ENCODE results near the gene ATXN7. TPM values are rescaled to one million over a fixed set of nuclear protein-coding genes. Genes with fewer than 3 reads are reported as not detected.

ATXN7 gene
- total and polyA plus RNA-seq, 10 of the 15 experiments (the other 5 are each of a cell fraction or from before 2014, with no cell fraction given): 0.83 to 24.6 (median 8.5) TPM

GRCh38 chr3:63892773-63893352 lies 29.2 kb downstream of the ATXN7 start:
- CTCF ChIA-PET: interaction anchor here (1.5 kb wide), 1 partner anchor 13 kb away, joined by 3 read pairs; no protein-coding TSS in a partner anchor
- peaks cover 22% of the 10 kb centered on the region for H3K79me2 ChIP-seq (ENCODE audit: control insufficient read depth, insufficient read depth, low read length)

More at GRCh38 chr3:63892773-63893352, 29.2 kb downstream of the ATXN7 start:
- Histone ChIP-seq H3K9me3 (replicated peaks; ENCODE audit: control insufficient read depth, insufficient read depth, low read length) (no peaks in the 10 kb centered on the region), H2AFZ (ENCODE audit: control insufficient read depth, low read depth, low read length) (no peak overlapping the region), H3K4me1 (ENCODE audit: control insufficient read depth, insufficient read depth, low read length) (peaks cover 11% of the 10 kb centered on the region; the same call in 1 of the 2 replicates), H3K4me2 (ENCODE audit: control insufficient read depth, insufficient read depth) (no peak overlapping the region), H3K27me3 (replicated peaks in 1 of 2; ENCODE audit: control insufficient read depth in 2 of 2, insufficient read depth in 2 of 2, low read length in 1 of 2) (no peaks in the 10 kb centered on the region), H3K9ac (ENCODE audit: control insufficient read depth, insufficient read depth, low read length) (no peak overlapping the region), H3K27ac (ENCODE audit: control insufficient read depth, insufficient read depth) (no peak overlapping the region), H3K36me3 (ENCODE audit: control insufficient read depth in 2 of 2, insufficient read depth in 2 of 2, low read length in 1 of 2) (peaks cover 0 to 3% of the 10 kb centered on the region in 2 experiments; a peak in 1 of 4 replicates), H4K20me1 (ENCODE audit: control insufficient read depth, insufficient read depth) (no peaks in the 10 kb centered on the region), H3K4me3 (no peak overlapping the region)
- in situ Hi-C loops (cut with MboI): no loop called here
- no peak for DNase-seq (ENCODE audit: low read depth, low spot score)
- SMC1A ChIA-PET (ENCODE audit: uncharacterized antibody, unreplicated experiment): interaction anchor here (0.9 to 1.8 kb wide), 4 partner anchors 16 to 131 kb away, joined by 3 to 5 read pairs (median 4); partner anchors contain the start of gene PSMD6
- no peak for ATAC-seq
- WGBS (ENCODE audit: insufficient coverage, insufficient replicate concordance, low lambda C conversion rate, missing lambda C conversion rate): 94% methylated on average over 1 of the region's 1 CpG
- TF ChIP-seq GABPA (IDR thresholded peaks at IDR 0.05; ENCODE audit: low read depth): no peak
- no peak for TF ChIP-seq ATF7 (IDR thresholded peaks at IDR 0.05; ENCODE audit: low read depth)
- TF ChIP-seq USF2 (IDR thresholded peaks at IDR 0.05; ENCODE audit: borderline replicate concordance, low read depth, low read length): no peak
- TF ChIP-seq EED (IDR thresholded peaks at IDR 0.05; ENCODE audit: low read depth): no peak
- no peak for TF ChIP-seq USF1 (IDR thresholded peaks at IDR 0.05; ENCODE audit: borderline replicate concordance, extremely low read length, insufficient read depth, low read depth, low read length)
- no peak for TF ChIP-seq ZSCAN29 (IDR thresholded peaks at IDR 0.05)
- no peak for TF ChIP-seq GATAD2B (conservative IDR thresholded peaks at IDR 0.05; ENCODE audit: low read depth)
- no peak for TF ChIP-seq MEF2A (IDR thresholded peaks at IDR 0.05; ENCODE audit: insufficient read depth, low read depth, low read length)
- TF ChIP-seq NRF1 (conservative IDR thresholded peaks at IDR 0.05; ENCODE audit: low read depth, low read length): no peak
- no peak for TF ChIP-seq NFYB (IDR thresholded peaks at IDR 0.05; ENCODE audit: insufficient read depth, low read depth, low read length)
- no TSS peak for BruUV-seq (replicated peaks)
- RAD21 ChIA-PET (ENCODE audit: unreplicated experiment): no interaction called here
- no peak for FAIRE-seq
- intact Hi-C loops (cut with micrococcal nuclease; ENCODE audit: unreplicated experiment): no loop called here
- POLR2A ChIA-PET: interaction anchor here (1.2 kb wide), 1 partner anchor 10 kb away, joined by 3 read pairs; no protein-coding TSS in a partner anchor

Data from GM12878 (cell line).